AG10803 (cell line): ENCODE data around the gene MAPK10.

Experiments
- DNase-seq: peaks from one replicate; pipeline ENCODE4 v3.0.0; 2010; ENCODE audit warnings: low read depth
- H3K4me3 ChIP-seq: 2 replicates; pipeline ENCODE4 v1.5.1; 2011; ENCODE audit warnings: mild to moderate bottlenecking, low read length, control low read depth
- TF ChIP-seq, protein P1 (sequence below): conservative IDR thresholded peaks from 2 replicates; pipeline ENCODE4 v1.5.1; 2011; ENCODE audit warnings: mild to moderate bottlenecking, low read length, control low read depth, inconsistent platforms

The MAPK10 gene

GRCh38 chr4:86247906-86248305, 111.9 kb downstream of the MAPK10 start:
- no peak overlapping the region for H3K4me3 ChIP-seq
- DNase-seq = peak; percentile 69
- TF ChIP-seq, protein P1, sequence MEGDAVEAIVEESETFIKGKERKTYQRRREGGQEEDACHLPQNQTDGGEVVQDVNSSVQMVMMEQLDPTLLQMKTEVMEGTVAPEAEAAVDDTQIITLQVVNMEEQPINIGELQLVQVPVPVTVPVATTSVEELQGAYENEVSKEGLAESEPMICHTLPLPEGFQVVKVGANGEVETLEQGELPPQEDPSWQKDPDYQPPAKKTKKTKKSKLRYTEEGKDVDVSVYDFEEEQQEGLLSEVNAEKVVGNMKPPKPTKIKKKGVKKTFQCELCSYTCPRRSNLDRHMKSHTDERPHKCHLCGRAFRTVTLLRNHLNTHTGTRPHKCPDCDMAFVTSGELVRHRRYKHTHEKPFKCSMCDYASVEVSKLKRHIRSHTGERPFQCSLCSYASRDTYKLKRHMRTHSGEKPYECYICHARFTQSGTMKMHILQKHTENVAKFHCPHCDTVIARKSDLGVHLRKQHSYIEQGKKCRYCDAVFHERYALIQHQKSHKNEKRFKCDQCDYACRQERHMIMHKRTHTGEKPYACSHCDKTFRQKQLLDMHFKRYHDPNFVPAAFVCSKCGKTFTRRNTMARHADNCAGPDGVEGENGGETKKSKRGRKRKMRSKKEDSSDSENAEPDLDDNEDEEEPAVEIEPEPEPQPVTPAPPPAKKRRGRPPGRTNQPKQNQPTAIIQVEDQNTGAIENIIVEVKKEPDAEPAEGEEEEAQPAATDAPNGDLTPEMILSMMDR = no peak

GRCh38 chr4:86247320-86247719, 112.5 kb downstream of the MAPK10 start:
- TF ChIP-seq, protein P1 = no peak
- peak; percentile 22 for DNase-seq

DNA sequence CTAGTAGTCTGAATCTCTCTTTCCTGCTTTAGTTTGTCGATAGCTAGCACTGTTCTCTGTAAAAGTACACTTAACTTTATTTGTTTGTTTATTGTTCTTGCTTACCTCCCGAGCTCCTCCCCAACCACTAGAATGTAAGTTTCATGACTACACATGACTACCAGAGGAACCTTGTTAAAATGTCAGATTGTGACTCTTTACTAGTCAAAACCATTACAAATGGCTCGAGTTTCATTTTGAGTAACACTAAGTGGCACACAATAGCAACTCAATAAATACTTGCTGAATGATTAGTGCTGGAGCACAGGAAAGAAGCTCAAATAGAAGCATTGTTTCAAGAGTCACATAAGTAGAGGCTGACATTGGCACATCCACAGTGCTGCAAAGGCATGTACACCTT, 116.1 kb downstream of the MAPK10 start:
- TF ChIP-seq, protein P1 = no peak
- no peak for DNase-seq

More at GRCh38 chr4:86247320-86247719, 112.5 kb downstream of the MAPK10 start:
- no peak overlapping the region for H3K4me3 ChIP-seq

GRCh38 chr4:86242677-86243076, 117.2 kb downstream of the MAPK10 start:
- TF ChIP-seq, protein P1 = no peak
- DNase-seq = no peak
- no peak overlapping the region for H3K4me3 ChIP-seq

More for the DNA sequence above, 116.1 kb downstream of the MAPK10 start:
- no peak overlapping the region for H3K4me3 ChIP-seq

DNA sequence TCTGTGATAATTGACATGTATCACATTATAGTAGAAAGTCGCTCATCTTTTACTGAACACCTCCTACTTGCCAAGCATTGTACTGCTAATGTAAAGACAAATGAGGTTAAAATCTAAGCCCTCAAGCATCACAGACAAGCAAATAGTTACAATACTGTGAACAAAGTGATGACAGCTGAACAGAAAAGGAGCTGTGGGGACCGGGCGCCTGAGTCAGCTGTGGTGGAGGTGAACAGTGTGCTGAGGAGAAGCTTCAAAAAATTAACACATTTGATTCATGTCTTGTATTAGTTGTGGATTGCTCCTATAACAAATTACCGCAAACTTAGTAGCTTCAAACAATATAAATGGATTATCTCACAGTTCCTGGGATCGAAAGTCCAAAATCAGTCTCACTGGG, 124.3 kb downstream of the MAPK10 start:
- no peak for DNase-seq
- H3K4me3 ChIP-seq = no peak overlapping the region
- TF ChIP-seq, protein P1 = no peak

GRCh38 chr4:86233681-86234080, 126.2 kb downstream of the MAPK10 start:
- DNase-seq = peak; percentile 83
- no peak overlapping the region for H3K4me3 ChIP-seq
- TF ChIP-seq, protein P1 = no peak

GRCh38 chr4:86233090-86233489, 126.8 kb downstream of the MAPK10 start:
- TF ChIP-seq, protein P1 = no peak
- no peak overlapping the region for H3K4me3 ChIP-seq
- no peak for DNase-seq
